Neural cell (in vitro differentiated cells): ENCODE data around the gene FREM2. TPM values are rescaled to one million over a fixed set of nuclear protein-coding genes. Genes with fewer than 3 reads are reported as not detected.

Source experiments
- H2AFZ ChIP-seq: fragments of 200-600, 300-800 bp; sonication (generic), shearing (Covaris generic); 2 replicates; pipeline ENCODE4 v1.6.0; 2014; ENCODE audit warnings: low read depth, mild to moderate bottlenecking, antibody characterized with exemption, low read length, moderate library complexity
- H3F3A ChIP-seq: fragments of 200-600 bp; shearing (Covaris generic); 2 replicates; pipeline ENCODE4 v1.6.1; 2016; ENCODE audit warnings: mild to moderate bottlenecking, moderate library complexity, mixed read lengths, antibody characterized with exemption, low read length; ENCODE audit not compliant: insufficient read depth, poor library complexity, severe bottlenecking
- H3K27ac ChIP-seq: fragments of 200-600, 300-800 bp; sonication (generic), shearing (Covaris generic); 2 replicates; pipeline ENCODE4 v1.5.1; 2014; ENCODE audit warnings: mild to moderate bottlenecking, low read length, moderate library complexity
- H3K27me3 ChIP-seq: fragments of 300-800, 200-600 bp; sonication (generic), shearing (Covaris generic); 2 replicates; pipeline ENCODE4 v1.6.0; 2014; ENCODE audit warnings: mild to moderate bottlenecking, low read depth, low read length, moderate library complexity; ENCODE audit not compliant: insufficient read depth
- H3K36me3 ChIP-seq: fragments of 300-800, 200-600 bp; sonication (generic), shearing (Covaris generic); 2 replicates; pipeline ENCODE4 v1.5.1; 2014; ENCODE audit warnings: mild to moderate bottlenecking, antibody characterized with exemption, low read length, moderate library complexity; ENCODE audit not compliant: insufficient read depth
- H3K4me2 ChIP-seq: fragments of 300-800, 200-600 bp; sonication (generic), shearing (Covaris generic); 2 replicates; pipeline ENCODE4 v1.6.0; 2014; ENCODE audit warnings: mild to moderate bottlenecking, low read length
- H3K4me3 ChIP-seq: fragments of 300-800, 200-600 bp; sonication (generic), shearing (Covaris generic); 2 replicates; pipeline ENCODE4 v1.5.1; 2014; ENCODE audit warnings: mild to moderate bottlenecking, low read length, moderate library complexity
- H3K79me2 ChIP-seq: fragments of 200-600 bp; shearing (Covaris generic); replicated peaks from 2 replicates; pipeline ENCODE4 v1.6.0; 2014; ENCODE audit warnings: mild to moderate bottlenecking, low read length, moderate library complexity; ENCODE audit not compliant: insufficient read depth
- H3K9ac ChIP-seq: fragments of 300-800, 200-600 bp; sonication (generic), shearing (Covaris generic); 2 replicates; pipeline ENCODE4 v1.6.1; 2016; ENCODE audit warnings: mild to moderate bottlenecking, low read length, mixed read lengths
- H3K9me2 ChIP-seq: fragments of 200-600 bp; shearing (Covaris generic); 2 replicates; pipeline ENCODE4 v1.6.1; 2016; ENCODE audit warnings: mild to moderate bottlenecking, low read length, mixed read lengths; ENCODE audit not compliant: insufficient read depth
- H3K9me3 ChIP-seq: fragments of 200-600, 300-800 bp; sonication (generic), shearing (Covaris generic); 2 replicates; pipeline ENCODE4 v1.6.1; 2016; ENCODE audit warnings: mild to moderate bottlenecking, mixed run types, low read length, moderate library complexity, mixed read lengths
- H4K20me1 ChIP-seq: fragments of 200-600 bp; shearing (Covaris generic); 2 replicates; pipeline ENCODE4 v1.6.1; 2016; ENCODE audit warnings: mild to moderate bottlenecking, mixed run types; ENCODE audit not compliant: insufficient read depth
- CTCF ChIP-seq: fragments of 450-650 bp; IDR thresholded peaks from 2 replicates; pipeline ENCODE4 v1.5.1; 2014; ENCODE audit warnings: antibody characterized with exemption, mild to moderate bottlenecking, moderate library complexity; ENCODE audit not compliant: poor library complexity, severe bottlenecking
- EP300 ChIP-seq: fragments of 450-650 bp; conservative IDR thresholded peaks from 2 replicates; pipeline ENCODE4 v1.6.1; 2014; ENCODE audit warnings: antibody characterized with exemption, mild to moderate bottlenecking, moderate library complexity; ENCODE audit not compliant: poor library complexity, severe bottlenecking
- EZH2 ChIP-seq: fragments of 200-600, 300-800 bp; shearing (Covaris generic), sonication (generic); IDR thresholded peaks from 2 replicates; pipeline ENCODE4 v1.6.1; 2014; ENCODE audit warnings: antibody characterized with exemption, low read length, borderline replicate concordance, mild to moderate bottlenecking; ENCODE audit not compliant: insufficient read depth, poor library complexity, severe bottlenecking
- MXI1 ChIP-seq: fragments of 450-650 bp; conservative IDR thresholded peaks from 2 replicates; pipeline ENCODE4 v1.6.1; 2014; ENCODE audit warnings: antibody characterized with exemption, mild to moderate bottlenecking; ENCODE audit not compliant: poor library complexity, severe bottlenecking
- POLR2AphosphoS5 ChIP-seq: IDR thresholded peaks from 2 replicates; pipeline ENCODE4 v1.6.1; 2012
- RAD21 ChIP-seq: fragments of 450-650 bp; conservative IDR thresholded peaks from 2 replicates; pipeline ENCODE4 v1.6.1; 2014; ENCODE audit warnings: antibody characterized with exemption, mild to moderate bottlenecking, moderate library complexity
- REST ChIP-seq: IDR thresholded peaks from 2 replicates; pipeline ENCODE4 v1.6.1; 2012; ENCODE audit warnings: borderline replicate concordance
- SMC3 ChIP-seq: fragments of 450-650 bp; conservative IDR thresholded peaks from 2 replicates; pipeline ENCODE4 v1.6.1; 2014; ENCODE audit warnings: antibody characterized with exemption, mild to moderate bottlenecking, moderate library complexity; ENCODE audit not compliant: poor library complexity
- TAF1 ChIP-seq: IDR thresholded peaks from 2 replicates; pipeline ENCODE4 v1.6.1; 2012; ENCODE audit warnings: low read depth
- polyA plus RNA-seq: library from polyadenylated mRNA; depleted of rRNA; stranded (reverse); fragments of >200 nt; gene quantifications from 2 replicates; pipeline ENCODE4 v1.2.3, GENCODE V29; 2014

The FREM2 gene
- polyA plus RNA-seq, 1 donor from 2014 or later = 0.19 TPM

GRCh38 chr13:38879786-38880185, 192.9 kb downstream of the FREM2 start:
- no peak overlapping the region for H3K4me2 ChIP-seq
- H3F3A ChIP-seq = no peaks in the 10 kb centered on the region
- no peaks in the 10 kb centered on the region for H4K20me1 ChIP-seq
- H2AFZ ChIP-seq = no peak overlapping the region
- H3K4me3 ChIP-seq = no peak overlapping the region
- H3K27me3 ChIP-seq = no peaks in the 10 kb centered on the region
- no peaks in the 10 kb centered on the region for H3K36me3 ChIP-seq
- H3K79me2 ChIP-seq = no peaks in the 10 kb centered on the region
- H3K27ac ChIP-seq = no peak overlapping the region
- no peak overlapping the region for H3K9ac ChIP-seq
- H3K9me2 ChIP-seq = no peaks in the 10 kb centered on the region
- no peaks in the 10 kb centered on the region for H3K9me3 ChIP-seq
- no peak for TF ChIP-seq TAF1
- TF ChIP-seq POLR2AphosphoS5 = no peak

- Histone ChIP-seq H3K36me3 (no peaks in the 10 kb centered on the region), H3K27ac (no peak overlapping the region), H3K9me3 (no peaks in the 10 kb centered on the region), H3K9ac (no peak overlapping the region), H3K4me3 (no peak overlapping the region), H4K20me1 (no peaks in the 10 kb centered on the region), H3K9me2 (no peaks in the 10 kb centered on the region), H3K27me3 (no peaks in the 10 kb centered on the region), H3K79me2 (no peaks in the 10 kb centered on the region), H3F3A (no peaks in the 10 kb centered on the region), H2AFZ (no peak overlapping the region), H3K4me2 (no peak overlapping the region)
- TF ChIP-seq REST = no peak
- no peak for TF ChIP-seq POLR2AphosphoS5
- no peak for TF ChIP-seq EZH2
- no peak for TF ChIP-seq TAF1
- TF ChIP-seq EP300 = no peak
- no peak for TF ChIP-seq SMC3
- TF ChIP-seq MXI1 = no peak
- no peak for TF ChIP-seq RAD21
- no peak for TF ChIP-seq CTCF
Observed at GRCh38 chr13:38880397-38880796, 193.5 kb downstream of the FREM2 start.

GRCh38 chr13:38883783-38884182, 196.9 kb downstream of the FREM2 start:
- Histone ChIP-seq H3K27me3 (no peaks in the 10 kb centered on the region), H2AFZ (no peak overlapping the region), H3K4me3 (no peak overlapping the region), H3K36me3 (no peaks in the 10 kb centered on the region), H3K4me2 (no peak overlapping the region), H3K9me3 (no peaks in the 10 kb centered on the region), H3K79me2 (no peaks in the 10 kb centered on the region), H3F3A (no peaks in the 10 kb centered on the region), H3K9me2 (no peaks in the 10 kb centered on the region), H3K9ac (no peak overlapping the region), H3K27ac (no peak overlapping the region), H4K20me1 (no peaks in the 10 kb centered on the region)
- TF ChIP-seq EP300 = no peak
- TF ChIP-seq MXI1 = no peak
- TF ChIP-seq CTCF = no peak
- TF ChIP-seq TAF1 = no peak
- no peak for TF ChIP-seq SMC3
- TF ChIP-seq EZH2 = no peak
- no peak for TF ChIP-seq POLR2AphosphoS5
- TF ChIP-seq RAD21 = no peak
- no peak for TF ChIP-seq REST
